Stimulated activated CD4-positive, alpha-beta T cell treated with anti-CD3 and anti-CD28 coated beads, TNF-alpha, amount 100 ng/mL, for 48 hours (primary cell): ENCODE measurements around the gene SFSWAP.
"Not testable (repeated sequence)": the region's sequence is repeated elsewhere in the genome, so short reads cannot be mapped to it uniquely, and the experiment has no call there.

Experiments used
- DNase-seq, 3 donors: peaks; one replicate each; pipeline ENCODE4 v3.0.0-alpha.2; 2020; ENCODE audit warnings: low read depth in 3 of 3

SFSWAP gene

DNA sequence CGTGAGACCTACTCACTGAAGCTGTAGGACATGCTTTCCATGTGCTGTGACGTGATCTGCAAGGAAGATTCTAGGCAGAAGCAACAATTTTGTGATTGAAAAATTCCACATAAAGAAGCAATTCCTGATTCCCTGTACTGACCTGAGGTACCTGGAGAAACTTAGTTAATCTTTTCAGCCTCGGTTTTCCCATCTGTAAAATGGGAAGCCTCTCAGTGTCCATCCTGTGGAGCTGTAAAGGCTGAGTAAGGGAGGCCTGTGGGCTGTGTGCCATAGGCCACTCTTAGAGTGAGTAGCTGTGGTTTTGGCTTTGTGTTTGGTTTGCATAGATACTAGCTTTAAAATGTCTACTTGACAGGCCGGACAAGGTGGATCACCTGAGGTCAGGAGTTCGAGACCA lies 50.7 kb downstream of the SFSWAP start:
- DNase-seq: no peak

- no peak for DNase-seq
These were observed 53.8 kb downstream of the SFSWAP start for GRCh38 chr12:131764738-131765137.

DNA sequence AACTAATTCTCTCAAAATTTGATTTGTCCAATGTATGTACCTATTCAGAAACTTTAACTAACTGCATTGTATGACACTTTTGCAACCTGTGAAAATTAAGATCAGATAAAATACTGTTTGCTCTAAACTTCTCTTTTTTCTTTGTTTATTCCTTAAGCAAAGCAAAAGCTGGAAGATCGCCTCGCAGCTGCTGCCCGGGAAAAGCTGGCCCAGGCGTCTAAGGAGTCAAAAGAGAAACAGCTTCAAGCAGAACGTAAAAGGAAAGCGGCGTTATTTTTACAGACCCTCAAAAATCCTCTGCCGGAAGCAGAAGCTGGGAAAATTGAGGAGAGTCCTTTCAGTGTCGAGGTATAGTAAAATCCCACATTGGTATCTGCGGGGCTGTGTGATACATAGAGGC lies 55.1 kb downstream of the SFSWAP start:
- DNase-seq: no peak

- DNase-seq: no peak
These were observed 55.7 kb downstream of the SFSWAP start for GRCh38 chr12:131766382-131767107.

DNA sequence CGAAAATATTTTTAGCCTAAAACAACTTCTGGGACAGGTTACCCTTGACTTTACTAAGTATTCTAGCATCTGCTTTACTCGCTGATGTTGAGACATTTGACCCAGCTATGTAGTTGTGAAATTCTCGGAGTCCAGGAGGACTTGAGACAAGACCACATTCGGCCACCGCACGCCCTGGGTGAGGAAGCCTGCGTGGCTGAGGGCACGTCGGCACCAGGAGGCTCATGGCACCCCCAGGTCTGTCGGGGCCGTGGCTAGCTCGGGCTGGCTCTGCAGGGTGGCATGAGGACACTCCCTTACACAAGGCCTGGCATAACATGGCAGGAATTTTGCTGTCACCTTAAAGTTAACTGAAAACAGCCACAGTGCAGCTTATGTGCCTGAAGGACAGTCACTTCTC lies 59.2 kb downstream of the SFSWAP start:
- no peak for DNase-seq

- no peak for DNase-seq
These were observed 61.1 kb downstream of the SFSWAP start for GRCh38 chr12:131771965-131772364.

- DNase-seq: no peak
These were observed 62.8 kb downstream of the SFSWAP start for GRCh38 chr12:131773582-131774221.

DNA sequence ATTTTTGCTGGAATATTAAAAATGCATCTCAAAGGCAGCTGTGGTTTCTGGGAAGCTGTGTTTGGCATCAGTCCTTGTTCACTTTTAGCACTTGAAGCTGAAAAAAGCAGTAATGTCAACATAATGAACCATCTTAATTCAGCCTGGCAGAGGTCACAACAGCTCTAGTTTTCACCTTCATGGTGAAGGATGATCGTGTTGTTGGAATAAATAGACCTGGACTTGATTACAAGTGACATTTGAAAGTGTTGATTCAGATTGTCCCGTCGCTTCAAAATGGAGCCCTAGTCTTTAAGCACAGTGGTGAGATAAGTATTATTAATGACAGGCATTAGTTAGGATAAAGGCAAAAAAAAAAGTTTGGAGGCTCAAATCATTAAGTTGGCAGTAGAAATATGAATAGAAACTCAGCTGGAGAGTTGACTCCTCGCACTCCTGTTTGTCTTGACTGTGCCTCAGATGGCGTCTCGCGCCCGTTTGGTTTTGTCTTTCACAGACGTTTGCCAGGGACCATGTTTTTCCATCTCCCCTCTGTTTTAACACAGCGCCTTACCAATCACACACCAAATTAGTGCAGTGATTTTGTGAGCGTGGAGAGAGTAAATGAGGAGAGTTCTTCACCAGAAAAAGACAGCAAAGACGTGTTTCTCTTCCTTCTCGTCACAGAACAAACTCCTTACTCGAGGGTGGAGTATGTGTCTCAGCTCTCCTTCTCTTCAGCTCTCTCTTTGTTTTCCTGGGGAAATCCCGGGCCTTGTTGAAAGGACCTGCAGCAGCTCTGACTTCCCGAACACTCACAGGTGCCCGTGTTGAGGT lies 63.9 kb downstream of the SFSWAP start:
- DNase-seq: no peak

- DNase-seq: no peak
These were observed 64.7 kb downstream of the SFSWAP start for GRCh38 chr12:131775392-131776236.

DNA sequence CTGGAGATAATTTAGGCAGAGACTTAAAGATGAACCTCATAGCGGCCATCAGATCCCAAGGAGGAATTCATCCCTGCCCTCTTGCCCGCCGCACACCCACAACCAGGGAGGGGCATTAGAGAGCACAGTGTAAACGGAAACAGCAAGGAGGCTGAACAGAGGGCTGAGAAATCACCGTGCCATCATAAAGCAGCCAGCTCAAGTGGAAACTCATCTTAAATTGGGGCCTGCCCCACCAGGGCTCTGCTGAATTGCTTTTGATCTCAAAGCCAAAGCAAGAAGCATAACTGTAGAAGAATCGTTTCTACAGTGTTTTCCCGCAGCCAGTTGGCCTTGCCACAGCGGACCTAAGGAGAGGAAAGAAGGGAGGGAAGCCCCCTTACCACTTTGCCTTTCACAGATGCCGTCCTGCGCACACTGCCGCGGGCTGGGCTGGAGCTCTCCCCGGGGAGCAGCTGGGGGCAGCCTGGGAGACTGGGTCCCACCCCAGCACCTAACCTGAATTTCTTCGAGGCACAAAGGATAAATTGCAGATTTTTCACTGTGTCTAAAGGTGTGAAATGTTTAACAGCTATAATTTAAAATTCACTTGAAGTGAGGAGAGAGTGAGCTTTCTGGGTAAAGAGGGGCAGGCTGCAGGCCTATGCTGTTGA lies 65.5 kb downstream of the SFSWAP start:
- DNase-seq: no peak

DNA sequence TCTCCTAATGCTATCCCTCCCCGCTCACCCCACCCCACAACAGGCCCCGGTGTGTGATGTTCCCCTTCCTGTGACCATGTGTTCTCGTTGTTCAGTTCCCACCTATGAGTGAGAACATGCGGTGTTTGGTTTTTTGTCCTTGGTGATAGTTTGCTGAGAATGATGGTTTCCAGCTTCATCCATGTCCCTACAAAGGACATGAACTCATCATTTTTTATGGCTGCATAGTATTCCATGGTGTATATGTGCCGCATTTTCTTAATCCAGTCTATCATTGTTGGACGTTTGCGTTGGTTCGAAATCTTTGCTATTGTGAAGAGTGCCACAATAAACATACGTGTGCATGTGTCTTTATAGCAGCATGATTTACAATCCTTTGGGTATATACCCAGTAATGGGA lies 66.4 kb downstream of the SFSWAP start:
- DNase-seq: not testable (repeated sequence)

GRCh38 chr12:131779027-131779426 lies 68.1 kb downstream of the SFSWAP start:
- DNase-seq: no peak

GRCh38 chr12:131782061-131782460 lies 71.2 kb downstream of the SFSWAP start:
- DNase-seq: no peak

- DNase-seq: no peak
These were observed 73.1 kb downstream of the SFSWAP start for GRCh38 chr12:131783915-131784541.

- DNase-seq: no peak
These were observed 74.2 kb downstream of the SFSWAP start for GRCh38 chr12:131784909-131785762.

- DNase-seq: no peak
These were observed 75.0 kb downstream of the SFSWAP start for GRCh38 chr12:131785763-131786330.

- no peak for DNase-seq
These were observed 75.4 kb downstream of the SFSWAP start for GRCh38 chr12:131786331-131786730.

GRCh38 chr12:131787143-131787660 lies 76.3 kb downstream of the SFSWAP start:
- DNase-seq: no peak

- no peak for DNase-seq
These were observed 77.2 kb downstream of the SFSWAP start for GRCh38 chr12:131788070-131788469.
